GM18870 (cell line): ENCODE results near the gene CYGB.
"Not testable (repeated sequence)": the region's sequence is repeated elsewhere in the genome, so short reads cannot be mapped to it uniquely, and the experiment has no call there.

Source experiments
- ATAC-seq: cut with Tn5 transposase; IDR thresholded peaks from one replicate; pipeline ENCODE4 v1.9.1; 2021; ENCODE audit warnings: moderate library complexity; ENCODE audit not compliant: unreplicated experiment

Gene CYGB

GRCh38 chr17:76567634-76568432 lies 30.3 kb upstream of the CYGB start:
- no peak for ATAC-seq

- ATAC-seq, result no peak
These were observed 29.5 kb upstream of the CYGB start for GRCh38 chr17:76566988-76567431.

GRCh38 chr17:76566613-76566943 lies 29.1 kb upstream of the CYGB start:
- no peak for ATAC-seq

GRCh38 chr17:76565728-76566612 lies 28.5 kb upstream of the CYGB start:
- ATAC-seq, result no peak

GRCh38 chr17:76564991-76565727 lies 27.6 kb upstream of the CYGB start:
- not testable (repeated sequence) for ATAC-seq

- ATAC-seq, result not testable (repeated sequence)
These were observed 25.9 kb upstream of the CYGB start for GRCh38 chr17:76563359-76563758.

GRCh38 chr17:76562734-76563148 lies 25.2 kb upstream of the CYGB start:
- ATAC-seq, result no peak

- ATAC-seq, result no peak
These were observed 24.3 kb upstream of the CYGB start for GRCh38 chr17:76561799-76562268.

GRCh38 chr17:76561332-76561731 lies 23.8 kb upstream of the CYGB start:
- no peak for ATAC-seq

GRCh38 chr17:76560877-76561221 lies 23.3 kb upstream of the CYGB start:
- no peak for ATAC-seq

GRCh38 chr17:76560036-76560876 lies 22.7 kb upstream of the CYGB start:
- ATAC-seq, result no peak

- ATAC-seq, result not testable (repeated sequence)
These were observed 22.0 kb upstream of the CYGB start for GRCh38 chr17:76559460-76559859.

- ATAC-seq, result no peak
These were observed 20.9 kb upstream of the CYGB start for GRCh38 chr17:76558198-76559095.

- ATAC-seq, result peak; percentile 68
These were observed 20.1 kb upstream of the CYGB start for GRCh38 chr17:76557368-76558197.

GRCh38 chr17:76556765-76557367 lies 19.4 kb upstream of the CYGB start:
- ATAC-seq, result peak; percentile 24

- no peak for ATAC-seq
These were observed 16.6 kb upstream of the CYGB start for GRCh38 chr17:76554131-76554530.

GRCh38 chr17:76553178-76553908 lies 15.8 kb upstream of the CYGB start:
- no peak for ATAC-seq
